Hepatic stellate cell (primary cell): Measurements from ENCODE around the gene KCNC4.

Source experiments
- DNase-seq: peaks from one replicate; pipeline ENCODE4 v3.0.0; 2011; ENCODE audit warnings: low spot score

KCNC4 gene

DNA sequence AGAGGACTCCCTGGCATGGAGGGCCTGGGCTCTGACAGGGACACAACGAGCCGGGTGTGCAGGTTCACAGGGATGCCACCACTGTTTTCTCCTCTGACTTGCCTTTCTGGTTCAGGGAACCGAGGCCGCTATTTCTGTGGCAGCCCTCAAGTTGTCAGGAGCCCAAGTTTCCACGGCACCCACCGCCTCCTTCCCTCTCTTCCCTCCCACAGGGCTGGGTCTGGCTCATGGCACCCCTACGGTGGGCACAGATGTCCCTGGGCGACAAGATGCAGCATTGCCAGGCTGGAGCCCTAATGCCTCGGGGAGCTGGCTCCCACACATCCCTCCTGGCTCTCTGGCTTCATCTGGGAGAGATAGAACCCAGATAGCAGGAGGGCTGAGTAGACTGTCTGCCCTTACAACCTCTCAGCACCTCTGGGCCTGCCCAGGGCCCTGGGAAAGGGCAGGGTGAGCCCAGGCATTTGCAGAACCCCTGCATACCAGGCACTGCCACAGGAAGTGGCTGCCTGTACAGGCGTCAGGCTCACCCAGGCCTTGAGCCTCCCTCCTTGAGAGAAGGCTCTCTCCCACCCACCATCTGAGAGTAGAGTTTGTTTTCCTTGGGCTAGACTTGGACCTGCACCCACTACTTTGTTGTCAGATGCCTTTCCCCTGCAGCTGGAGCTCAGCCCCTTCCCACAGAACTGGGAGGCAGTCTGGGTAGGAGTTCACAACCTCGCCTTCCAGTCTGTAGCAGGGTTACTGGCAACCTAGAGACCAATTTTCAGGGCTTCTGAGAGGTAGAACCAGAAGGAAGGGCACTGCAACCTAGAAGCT, 20.5 kb downstream of the KCNC4 start:
- no peak for DNase-seq

DNA sequence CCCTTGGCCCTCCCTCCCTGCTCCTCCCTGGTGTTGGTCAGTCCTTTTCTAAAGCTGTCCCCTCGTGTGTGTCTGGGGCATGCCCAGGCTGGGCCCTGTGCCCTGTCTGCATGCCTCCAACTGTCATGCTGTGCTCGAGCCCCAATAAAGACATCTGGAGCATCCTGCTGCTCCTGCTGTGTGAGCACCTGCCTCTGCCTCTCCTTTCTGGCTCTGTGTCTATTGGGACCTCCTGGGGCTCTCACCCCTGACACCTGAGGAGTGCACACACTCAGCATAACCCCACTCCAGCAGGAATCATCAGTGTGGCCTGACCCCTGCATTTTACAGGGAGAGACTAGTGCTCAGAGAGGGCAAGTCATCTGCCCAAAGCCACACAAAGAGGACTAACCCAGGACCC, 23.7 kb downstream of the KCNC4 start:
- DNase-seq: no peak

DNA sequence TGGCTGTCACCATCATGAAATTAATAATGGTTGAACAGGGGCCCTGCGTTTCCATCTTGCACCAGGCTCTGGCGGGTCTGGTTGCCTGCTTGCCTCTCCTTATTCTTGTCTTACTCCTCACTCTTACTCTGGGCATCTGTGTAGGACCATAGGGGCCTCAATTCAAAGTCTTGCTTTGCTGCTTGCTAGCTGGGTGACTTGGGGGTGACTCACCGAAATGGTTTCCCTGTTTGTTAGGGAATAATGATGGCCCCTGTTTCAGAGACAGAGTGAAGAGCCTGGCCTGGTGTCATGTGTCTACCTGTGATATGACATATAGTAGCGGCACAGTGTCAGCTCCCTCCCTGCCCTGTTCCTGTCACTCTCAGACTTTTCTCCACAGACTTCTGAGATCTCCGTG, 24.6 kb downstream of the KCNC4 start:
- DNase-seq: no peak

DNA sequence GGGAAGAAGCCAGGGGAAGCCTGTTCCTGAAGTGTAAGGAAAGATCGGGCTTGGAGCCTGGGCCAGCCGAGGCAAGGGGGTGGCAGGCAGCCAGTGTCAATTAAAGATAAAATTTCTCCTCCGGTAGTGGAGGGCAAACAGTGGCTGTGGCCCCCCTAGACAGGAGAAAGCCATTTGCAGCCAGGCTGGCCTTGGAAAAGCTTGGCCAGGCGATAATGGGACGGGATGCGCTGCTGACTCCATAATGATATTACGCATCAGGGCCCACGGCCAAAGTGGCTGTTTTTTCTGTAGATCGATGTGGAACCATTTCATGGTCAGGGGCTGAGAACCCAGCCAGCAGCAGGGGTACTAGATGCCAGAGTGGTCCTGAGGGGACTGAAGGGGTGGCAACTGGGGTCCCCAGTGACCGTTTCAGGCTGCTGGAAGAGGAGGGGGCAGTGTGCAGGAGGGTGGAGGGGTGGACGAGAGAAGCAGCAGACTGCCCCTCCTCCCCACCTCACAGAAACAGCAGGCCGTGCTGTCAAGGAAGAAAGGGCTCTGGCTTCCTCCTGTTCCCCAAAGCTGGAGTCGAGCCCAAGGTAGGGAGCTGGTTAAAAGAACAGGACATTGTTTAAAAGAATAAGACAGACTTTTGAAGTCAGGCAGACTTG, 25.2 kb downstream of the KCNC4 start:
- no peak for DNase-seq

DNA sequence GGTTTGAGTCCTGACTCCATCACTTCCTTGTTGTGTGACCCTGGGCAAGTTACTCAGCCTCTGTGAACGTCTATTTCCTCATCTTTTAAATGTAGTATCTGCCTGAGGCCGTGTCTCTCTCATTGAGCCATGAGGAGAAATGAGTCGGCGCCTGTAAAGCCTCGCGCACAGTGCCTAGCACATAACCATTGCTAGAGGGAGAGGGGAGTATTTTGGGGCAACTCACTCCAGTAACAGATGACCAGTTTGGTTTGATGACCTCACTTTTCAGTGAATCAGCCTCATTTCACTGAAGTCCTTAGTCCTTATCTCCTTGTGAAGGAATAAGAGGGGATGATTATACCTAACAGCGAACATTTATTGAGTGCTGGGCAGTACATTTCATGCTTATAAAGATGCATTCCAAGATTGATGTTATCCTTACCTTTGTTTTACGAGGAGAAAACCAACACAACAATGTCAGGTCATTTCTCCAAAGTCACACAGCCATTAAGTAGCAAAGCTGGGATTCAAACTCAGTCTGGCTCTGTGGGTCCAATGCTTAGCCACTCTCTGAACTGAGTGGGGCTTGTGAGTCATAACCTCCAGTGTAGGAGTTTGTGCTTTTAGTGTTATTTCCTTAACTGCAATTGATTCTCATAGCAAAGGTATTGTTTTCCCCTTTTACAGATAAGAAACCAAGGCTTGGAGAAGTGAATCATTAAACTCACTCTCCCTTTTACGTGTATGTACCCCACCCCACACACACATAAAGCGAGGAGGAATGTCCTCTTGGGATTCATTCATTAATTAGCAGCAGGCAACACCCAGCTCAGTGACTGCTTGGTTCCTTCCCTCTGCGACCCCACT, 25.9 kb downstream of the KCNC4 start:
- peak; percentile 48 for DNase-seq

DNA sequence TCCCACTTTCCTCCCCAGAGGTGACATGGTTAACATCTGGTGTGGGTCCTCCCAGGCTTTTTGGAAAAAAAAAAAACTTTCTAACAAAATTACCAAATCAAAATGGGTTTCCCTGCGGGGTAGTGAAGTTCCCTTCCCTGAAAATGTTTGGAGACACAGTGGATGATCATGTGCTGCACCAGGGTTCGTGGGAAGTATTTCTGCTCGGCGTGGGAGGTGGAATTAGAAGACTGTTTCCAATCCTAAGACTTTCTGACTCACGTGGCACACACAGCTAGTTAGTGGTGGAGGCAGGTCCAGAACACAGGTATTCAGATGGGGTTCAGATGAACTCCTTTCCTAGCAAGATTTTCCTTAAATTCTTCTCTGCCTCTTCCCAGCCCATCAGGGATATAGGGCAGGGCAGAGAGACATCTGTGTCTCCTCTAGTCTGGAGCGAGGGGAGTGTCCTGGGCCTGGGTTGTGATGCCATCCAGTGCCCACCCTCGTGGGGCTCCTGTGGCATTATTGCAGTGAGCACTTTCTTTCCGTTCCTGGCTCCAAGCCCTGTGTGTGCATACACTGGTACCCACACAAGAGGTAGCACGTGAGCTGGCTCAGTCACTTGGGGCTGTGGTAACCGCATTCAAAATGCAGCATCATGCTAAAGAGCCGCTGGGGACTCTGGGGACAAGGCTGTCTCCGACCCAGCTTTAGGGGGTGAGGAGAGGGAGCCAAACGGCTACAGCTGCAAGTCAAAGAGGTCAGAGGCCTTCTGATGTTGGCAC, 27.5 kb downstream of the KCNC4 start:
- no peak for DNase-seq

DNA sequence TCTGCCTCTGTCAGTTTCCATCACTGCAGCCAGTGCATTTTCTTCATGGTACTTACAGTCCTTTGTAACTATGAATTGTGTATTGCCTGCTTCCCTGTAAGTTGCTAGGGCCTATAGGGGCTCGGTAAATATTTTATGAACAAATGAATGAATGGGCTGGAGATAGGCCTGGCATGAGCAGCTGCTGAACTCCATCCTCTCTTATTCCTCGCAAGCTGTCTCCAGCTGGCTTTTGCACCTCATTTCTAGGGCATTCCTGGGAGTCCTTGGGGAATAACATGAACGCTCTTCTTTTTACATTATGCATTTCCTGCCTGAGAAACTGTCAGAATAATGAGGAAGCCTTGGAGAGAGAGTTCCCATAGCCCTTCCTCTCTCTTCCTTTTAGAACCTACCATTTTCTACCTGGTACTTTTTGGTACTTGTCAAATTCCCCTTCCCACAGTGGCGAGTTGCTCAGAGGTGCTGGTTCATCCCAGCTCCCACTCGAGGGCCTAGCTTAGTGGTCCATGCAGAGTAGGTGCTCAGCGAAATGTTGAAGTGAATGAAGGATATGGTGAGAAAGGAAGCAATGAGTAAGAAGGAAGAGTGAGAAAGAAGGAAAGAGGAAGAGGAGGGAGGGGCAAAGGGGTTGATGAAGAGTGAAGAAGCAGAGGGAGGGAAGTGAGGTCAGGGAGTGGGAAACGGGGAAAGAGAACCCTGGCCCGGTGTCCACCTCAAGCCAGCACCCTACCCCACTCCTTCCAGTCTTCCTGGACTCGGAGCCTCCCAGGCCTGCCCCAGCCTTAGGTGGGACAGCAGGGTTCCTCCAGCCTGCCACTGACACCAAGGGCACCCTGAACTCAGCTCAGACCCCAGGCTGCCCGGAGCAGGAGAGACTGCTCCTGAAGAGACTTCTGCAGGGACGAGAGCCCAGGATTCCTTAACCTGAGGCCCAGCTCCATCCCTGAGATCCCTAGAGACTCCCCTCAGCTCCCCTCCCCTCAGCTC, 29.6 kb downstream of the KCNC4 start:
- DNase-seq: peak; percentile 57

DNA sequence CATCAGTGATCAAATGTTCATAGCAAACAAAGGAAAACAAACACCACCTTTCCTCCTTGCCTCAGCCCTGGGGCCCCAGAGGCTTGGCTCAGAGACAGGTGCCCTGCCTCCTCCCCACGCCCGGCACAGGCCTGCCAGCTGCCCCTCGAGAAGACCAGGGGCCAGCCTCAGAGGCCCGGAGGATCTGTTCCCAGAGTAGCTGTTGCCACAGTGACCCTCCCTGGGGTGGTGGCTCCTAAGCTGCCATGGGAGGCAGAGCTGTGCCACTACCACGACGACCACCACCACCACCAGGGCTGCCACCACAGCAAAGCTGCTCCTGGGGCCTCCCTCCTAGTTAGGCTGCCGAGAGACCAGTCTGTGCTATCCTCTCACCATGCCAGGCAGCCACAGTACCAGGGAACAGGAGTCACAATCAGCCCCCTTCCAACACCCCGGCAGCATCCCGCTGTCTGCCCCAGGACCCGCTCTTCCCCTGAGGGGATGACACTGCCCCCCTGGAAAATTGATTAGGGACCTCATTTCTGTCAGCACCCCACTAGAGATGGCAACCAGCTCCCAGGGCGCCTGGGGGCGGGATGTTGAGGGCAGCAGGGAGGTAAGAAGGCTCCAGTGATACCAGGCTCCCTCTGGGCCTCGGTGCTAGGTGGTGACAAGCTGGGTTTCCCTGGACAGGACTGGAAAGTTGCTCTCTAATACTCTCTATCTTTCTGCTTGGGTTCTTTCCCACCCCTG, 30.5 kb downstream of the KCNC4 start:
- DNase-seq: no peak

DNA sequence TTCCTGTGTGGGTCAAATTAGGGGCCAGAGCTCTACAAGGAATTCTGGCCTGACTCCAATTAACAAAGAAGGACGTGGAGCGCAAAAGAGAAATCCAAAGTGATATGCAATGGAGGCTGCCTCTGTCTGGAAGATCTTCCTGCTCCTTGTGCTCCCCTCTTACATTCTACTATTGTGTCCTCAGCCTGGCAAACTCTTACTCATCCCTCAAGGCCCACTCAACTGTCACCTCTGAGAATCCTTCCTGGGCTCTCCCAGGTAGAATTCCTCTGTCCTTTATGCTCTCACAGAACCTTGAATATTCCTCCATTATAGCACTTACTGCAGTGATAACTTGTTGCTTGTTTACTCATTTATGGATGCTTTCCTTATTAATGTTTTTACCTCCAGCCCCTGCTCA, 31.4 kb downstream of the KCNC4 start:
- no peak for DNase-seq

DNA sequence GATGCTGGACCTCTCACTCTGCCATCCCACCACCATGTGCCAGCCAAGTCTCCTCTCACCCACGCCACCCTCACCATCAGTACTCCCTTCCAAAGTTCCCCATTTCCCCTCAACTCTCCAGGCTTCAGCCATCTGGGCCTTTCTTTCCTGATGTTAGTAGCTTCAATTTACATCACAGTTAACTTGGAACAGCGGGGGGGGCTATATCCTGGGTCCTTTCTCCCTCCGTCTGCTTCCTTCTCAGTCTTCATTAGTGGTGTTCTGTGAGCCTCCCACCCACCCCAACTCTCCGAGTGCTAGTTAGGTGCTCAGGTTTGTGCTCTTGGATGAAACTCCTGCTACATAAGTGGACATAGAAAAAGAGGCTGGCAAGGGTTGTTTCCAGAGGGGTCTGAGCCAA, 31.9 kb downstream of the KCNC4 start:
- no peak for DNase-seq

DNA sequence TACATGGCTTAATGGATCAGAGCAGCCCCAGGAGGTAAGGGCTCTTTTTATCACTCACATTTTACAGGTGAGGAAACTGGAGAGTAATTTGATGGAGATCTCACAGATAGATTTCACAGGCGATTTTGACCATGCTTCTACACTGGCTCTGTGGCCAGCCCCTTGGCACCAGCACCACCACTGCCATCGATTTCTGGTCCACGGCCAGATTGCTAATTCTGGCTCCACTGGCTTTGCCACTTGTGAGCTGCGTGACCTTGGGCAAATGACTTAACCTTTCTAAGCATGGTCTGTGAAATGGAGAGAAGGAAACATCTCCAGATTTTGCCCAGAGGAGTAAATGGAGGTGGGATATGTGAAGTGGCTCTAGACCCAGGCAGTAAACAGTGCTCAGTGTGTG, 32.6 kb downstream of the KCNC4 start:
- DNase-seq: no peak

DNA sequence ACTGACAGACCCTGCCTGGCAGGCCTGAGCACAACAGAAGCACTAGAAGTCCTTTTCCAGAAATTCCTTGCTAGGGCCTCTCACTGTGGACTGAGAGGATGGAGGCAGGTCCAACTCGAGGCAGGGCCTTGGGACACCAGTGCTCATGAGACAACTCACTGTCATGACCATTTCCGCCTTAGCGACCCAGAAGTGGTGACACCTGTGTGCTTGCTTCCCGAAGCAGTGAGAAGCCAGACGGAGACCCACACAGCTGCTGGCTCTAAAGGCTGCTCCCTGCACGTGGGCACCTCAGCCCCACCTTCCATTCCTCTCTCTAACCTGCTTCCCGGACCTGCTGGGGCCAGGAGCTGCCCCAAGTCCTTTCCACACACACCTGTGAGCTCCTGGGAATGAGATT, 33.0 kb downstream of the KCNC4 start:
- DNase-seq: no peak

DNA sequence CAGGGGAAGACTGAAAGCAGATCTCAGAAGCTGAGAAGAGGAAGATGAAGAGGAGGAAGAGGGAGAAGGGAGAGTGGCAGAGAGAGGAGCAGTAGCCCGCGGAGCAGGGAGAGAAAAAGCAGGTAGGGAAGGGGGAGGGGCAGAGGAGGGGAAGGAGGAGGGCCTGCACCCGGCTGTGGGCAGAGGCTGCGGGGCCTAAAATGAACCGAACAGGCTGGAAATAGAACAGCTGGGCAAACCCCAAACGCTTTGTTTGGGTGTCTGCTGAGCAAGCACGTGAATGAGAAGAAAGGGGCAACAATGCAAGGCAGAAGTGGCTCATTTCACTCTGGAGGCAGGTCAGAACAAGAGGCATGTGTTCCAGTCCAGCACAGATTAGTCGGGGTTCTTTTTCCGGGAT, 33.5 kb downstream of the KCNC4 start:
- no peak for DNase-seq

DNA sequence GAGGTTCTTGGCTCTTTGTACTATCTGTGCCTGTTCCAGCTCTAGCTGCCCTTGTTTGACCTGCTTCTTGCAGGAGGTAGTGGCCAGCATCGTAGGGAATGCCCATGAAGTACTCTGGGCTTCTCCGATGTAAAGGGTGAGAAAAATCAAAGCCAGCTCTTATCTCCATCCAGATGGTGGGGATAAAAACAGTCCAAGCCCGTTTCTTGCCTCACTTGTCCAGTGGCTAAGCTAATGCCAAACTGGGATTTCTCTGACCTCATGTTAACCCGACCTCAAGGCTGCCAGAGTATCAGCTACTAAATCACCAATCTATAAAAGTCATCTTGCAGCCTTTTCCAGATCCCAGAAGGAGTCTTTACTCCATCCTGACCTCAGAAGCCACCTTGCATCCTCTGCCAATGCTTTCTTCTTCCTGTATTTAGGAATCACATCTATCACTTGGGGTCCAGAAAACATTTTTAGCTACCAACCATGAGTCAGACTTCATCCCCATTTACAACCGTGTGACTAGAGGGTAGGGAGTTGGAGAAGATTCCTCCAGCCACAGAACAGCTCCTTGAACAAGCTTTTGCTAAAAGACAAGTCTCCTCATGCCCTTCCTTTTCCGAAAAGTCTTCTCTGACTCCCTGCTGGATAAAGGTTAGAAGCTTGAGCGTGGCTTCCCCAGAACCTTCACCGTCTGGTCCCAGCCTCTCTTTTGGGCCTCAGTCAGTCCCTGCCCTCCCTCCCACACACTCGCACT, 35.9 kb downstream of the KCNC4 start:
- DNase-seq: no peak

DNA sequence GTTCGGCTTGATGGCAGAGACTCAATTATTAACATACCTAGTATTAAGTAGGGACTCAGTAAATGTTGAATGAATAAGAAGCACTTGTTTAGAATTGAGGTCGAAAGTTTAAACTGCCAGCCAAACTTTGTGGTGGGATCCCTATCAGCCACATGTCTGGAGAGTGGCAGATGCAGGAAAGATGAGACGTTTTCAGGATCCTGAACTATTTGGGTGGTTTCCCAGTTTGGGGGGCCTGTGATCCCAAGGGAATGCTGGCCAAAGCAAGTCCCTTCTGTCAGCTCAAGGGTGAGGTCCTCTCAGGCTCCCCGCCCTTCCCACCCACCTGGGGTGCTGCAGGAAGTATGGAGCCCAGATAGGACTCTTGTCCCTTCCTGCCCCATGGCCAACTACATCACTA, 38.6 kb downstream of the KCNC4 start:
- no peak for DNase-seq

DNA sequence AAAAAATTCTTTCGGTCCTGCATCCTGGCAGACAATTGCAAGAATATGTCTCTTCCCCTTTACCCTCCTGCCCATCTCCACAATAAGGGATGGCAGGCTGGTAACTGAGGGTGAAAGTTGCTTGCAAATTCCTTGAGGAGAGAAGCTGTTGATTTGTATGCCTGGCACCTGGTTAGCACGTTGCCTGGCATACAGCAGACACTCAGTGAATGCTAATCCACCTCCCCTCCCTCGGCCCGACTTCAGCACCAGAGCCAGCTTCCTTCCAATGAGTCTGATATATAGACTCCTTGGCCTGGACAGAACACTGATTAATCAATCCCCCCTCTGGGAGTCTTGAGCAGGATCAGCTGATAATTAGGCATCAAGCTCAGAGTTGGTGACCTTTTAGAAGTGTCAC, 39.1 kb downstream of the KCNC4 start:
- no peak for DNase-seq

DNA sequence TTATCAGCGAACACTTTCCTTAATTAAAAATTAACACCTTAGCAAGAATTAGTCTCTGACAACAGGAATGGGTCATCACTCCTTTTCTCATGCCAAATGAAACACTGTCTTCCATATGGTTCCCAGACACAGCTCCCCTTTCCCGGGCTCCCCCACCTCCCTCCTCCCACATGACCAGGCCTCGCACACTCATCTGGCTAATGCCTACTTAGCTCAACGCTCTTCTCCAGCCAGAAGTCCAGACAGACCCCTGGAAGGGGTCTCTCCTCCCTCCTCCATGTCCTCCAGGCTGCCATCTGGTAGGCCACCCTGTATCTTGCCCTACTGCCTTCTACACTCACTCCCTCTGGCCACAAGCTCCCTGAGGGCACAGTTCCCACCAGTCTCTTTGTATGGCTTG, 39.9 kb downstream of the KCNC4 start:
- DNase-seq: no peak

DNA sequence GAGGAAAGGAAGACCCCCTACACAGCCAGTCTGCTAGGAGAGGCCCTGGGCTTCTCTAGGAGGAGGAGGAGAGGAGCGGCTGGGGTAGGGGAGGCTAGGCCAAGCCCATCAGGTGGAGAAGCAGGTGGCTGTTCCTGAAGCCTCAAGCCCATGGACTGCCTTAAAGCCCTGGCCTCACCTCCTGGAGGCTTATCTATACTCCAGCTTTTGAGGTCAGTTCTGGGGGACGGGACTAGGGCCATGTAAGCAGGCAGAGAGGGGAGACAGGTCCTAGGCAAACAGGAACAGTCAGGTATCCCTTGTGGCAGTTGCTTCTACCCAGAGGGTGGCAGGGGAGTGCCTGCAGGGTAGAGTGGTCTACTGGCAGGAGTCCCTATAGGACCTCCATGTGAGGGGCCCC, 40.6 kb downstream of the KCNC4 start:
- DNase-seq: no peak

DNA sequence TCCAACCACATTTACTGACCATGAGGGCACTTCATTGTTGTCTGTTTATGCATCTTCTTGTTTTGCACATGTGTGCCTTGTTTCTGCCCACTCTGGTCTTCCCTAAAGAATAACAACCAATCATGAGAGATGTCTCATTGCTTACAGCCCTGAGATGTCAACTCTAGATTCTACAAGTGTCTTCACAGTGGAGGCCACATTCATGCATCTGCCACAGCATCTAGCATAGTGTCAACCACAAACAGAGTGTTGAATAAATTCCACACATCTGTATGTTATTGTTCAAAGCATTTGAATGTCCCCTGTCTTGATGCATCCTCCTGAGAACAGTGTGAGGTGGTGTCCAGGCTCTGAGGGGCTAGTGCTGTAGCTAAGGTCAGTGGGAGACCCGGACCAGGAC, 43.1 kb downstream of the KCNC4 start:
- no peak for DNase-seq
